Measurements from ENCODE around the gene PPP1R18. TPM values are rescaled to one million over a fixed set of nuclear protein-coding genes. Genes with fewer than 3 reads are reported as not detected.
"Not testable (repeated sequence)": the region's sequence is repeated elsewhere in the genome, so short reads cannot be mapped to it uniquely, and the experiment has no call there.

The PPP1R18 gene
- total and polyA plus RNA-seq, 2 experiments from 2014 or later: 67.8 to 108 TPM

GRCh38 chr6:30719791-30720737 is 33.6 kb upstream of the PPP1R18 start, which contains the start of gene TUBB:
TUBB (plus strand) TSS chr6:30720352; CDS start chr6:30720507, 155 bp downstream.
- in situ Hi-C loops (cut with MboI): no loop called here
- 0 to 1% methylated on average over 23 to 38 of the region's 38 CpGs for WGBS, 2 experiments (ENCODE audit: low coverage in 1 of 2, low lambda C conversion rate in 2 of 2, missing lambda C conversion rate in 2 of 2)
- H3K4me3 ChIP-seq: peak within 1 kb of the TSS; percentile 97
- peak; percentile 100 for DNase-seq
- peaks cover 25% of the 10 kb centered on the region for H3K36me3 ChIP-seq (ENCODE audit: low read depth)
- H3K27me3 ChIP-seq (replicated peaks; ENCODE audit: insufficient read depth): no peaks in the 10 kb centered on the region
- peak within 1 kb of the TSS; percentile 93 for H3K4me2 ChIP-seq (ENCODE audit: unreplicated experiment)
- H3K4me1 ChIP-seq (ENCODE audit: insufficient read depth): peaks cover 42% of the 10 kb centered on the region
- H2AFZ ChIP-seq: peak within 1 kb of the TSS; percentile 72
- no peaks in the 10 kb centered on the region for H3K9me2 ChIP-seq (ENCODE audit: insufficient read depth)
- peaks cover 19% of the 10 kb centered on the region; the same call in 1 of the 2 replicates for H4K20me1 ChIP-seq (ENCODE audit: insufficient read depth)
- H3K27ac ChIP-seq: peak within 1 kb of the TSS; percentile 95
- H3K9me3 ChIP-seq (ENCODE audit: low read depth): no peaks in the 10 kb centered on the region
- TF ChIP-seq EZH2phosphoT487 (IDR thresholded peaks at IDR 0.05; ENCODE audit: insufficient read depth, low read depth): no peak
- TF ChIP-seq EZH2 (IDR thresholded peaks at IDR 0.05; ENCODE audit: insufficient read depth, poor library complexity, severe bottlenecking): no peak
- H3F3A ChIP-seq (ENCODE audit: insufficient read depth): peaks cover 60% of the 10 kb centered on the region
- peaks cover 87% of the 10 kb centered on the region for H3K79me2 ChIP-seq (ENCODE audit: insufficient read depth)
- peak within 1 kb of the TSS; percentile 99 for H3K9ac ChIP-seq

- peak overlapping the region; percentile 99 for H3K9ac ChIP-seq
- WGBS, 2 experiments (ENCODE audit: low coverage in 1 of 2, low lambda C conversion rate in 2 of 2, missing lambda C conversion rate in 2 of 2): 10 to 13% methylated on average over 8 of the region's 8 CpGs
Measured at GRCh38 chr6:30719356-30719755, 32.9 kb upstream of the PPP1R18 start.

GRCh38 chr6:30717845-30718720 is 31.6 kb upstream of the PPP1R18 start:
- in situ Hi-C loops (cut with MboI); H2AFZ ChIP-seq; DNase-seq; H3K9me2 ChIP-seq (ENCODE audit: insufficient read depth); H3K9me3 ChIP-seq (ENCODE audit: low read depth); H3K27me3 ChIP-seq (replicated peaks; ENCODE audit: insufficient read depth); H4K20me1 ChIP-seq (ENCODE audit: insufficient read depth): not testable (repeated sequence)
- peaks cover 40% of the 10 kb centered on the region for H3F3A ChIP-seq (ENCODE audit: insufficient read depth)
- peaks cover 22% of the 10 kb centered on the region for H3K4me1 ChIP-seq (ENCODE audit: insufficient read depth)
- peak overlapping the region; percentile 94 for H3K27ac ChIP-seq
- 78 to 80% methylated on average over 35 to 37 of the region's 37 CpGs for WGBS, 2 experiments (ENCODE audit: low coverage in 1 of 2, low lambda C conversion rate in 2 of 2, missing lambda C conversion rate in 2 of 2)
- peaks cover 76% of the 10 kb centered on the region for H3K79me2 ChIP-seq (ENCODE audit: insufficient read depth)
- H3K4me2 ChIP-seq (ENCODE audit: unreplicated experiment): peak overlapping the region; percentile 93
- peaks cover 14% of the 10 kb centered on the region for H3K36me3 ChIP-seq (ENCODE audit: low read depth)
- peak overlapping the region; percentile 57 for H3K4me3 ChIP-seq
- H3K9ac ChIP-seq: peak overlapping the region; percentile 99

More at GRCh38 chr6:30719356-30719755, 32.9 kb upstream of the PPP1R18 start:
- peaks cover 53% of the 10 kb centered on the region for H3F3A ChIP-seq (ENCODE audit: insufficient read depth)
- H3K27ac ChIP-seq: peak overlapping the region; percentile 94
- peaks cover 20% of the 10 kb centered on the region for H3K36me3 ChIP-seq (ENCODE audit: low read depth)
- H3K9me2 ChIP-seq (ENCODE audit: insufficient read depth): no peaks in the 10 kb centered on the region
- DNase-seq: no peak
- H3K4me2 ChIP-seq (ENCODE audit: unreplicated experiment): peak overlapping the region; percentile 93
- peak overlapping the region; percentile 72 for H2AFZ ChIP-seq
- peak overlapping the region; percentile 97 for H3K4me3 ChIP-seq
- in situ Hi-C loops (cut with MboI): no loop called here
- H4K20me1 ChIP-seq (ENCODE audit: insufficient read depth): peaks cover 16% of the 10 kb centered on the region; the same call in 1 of the 2 replicates
- H3K27me3 ChIP-seq (replicated peaks; ENCODE audit: insufficient read depth): no peaks in the 10 kb centered on the region
- H3K79me2 ChIP-seq (ENCODE audit: insufficient read depth): peaks cover 87% of the 10 kb centered on the region
- TF ChIP-seq EZH2phosphoT487 (IDR thresholded peaks at IDR 0.05; ENCODE audit: insufficient read depth, low read depth) (no peak), EZH2 (IDR thresholded peaks at IDR 0.05; ENCODE audit: insufficient read depth, poor library complexity, severe bottlenecking) (no peak)
- peaks cover 35% of the 10 kb centered on the region for H3K4me1 ChIP-seq (ENCODE audit: insufficient read depth)
- H3K9me3 ChIP-seq (ENCODE audit: low read depth): no peaks in the 10 kb centered on the region

All from GM23248 (cell line).